Measurements from ENCODE around the gene DPM3. TPM values are rescaled to one million over a fixed set of nuclear protein-coding genes. Genes with fewer than 3 reads are reported as not detected.
A peak's percentile ranks its signal among the peaks of the same experiment; 100 is the strongest.
"Not testable (repeated sequence)": the region's sequence is repeated elsewhere in the genome, so short reads cannot be mapped to it uniquely, and the experiment has no call there.

Gene DPM3
- total RNA-seq, 1 experiment from 2014 or later, result 27.8 TPM

- Histone ChIP-seq H3K27me3 (replicated peaks; ENCODE audit: control insufficient read depth, insufficient read depth, low read length) (no peaks in the 10 kb centered on the region), H3K4me3 (ENCODE audit: low read depth, low read length) (no peak overlapping the region), H3K36me3 (ENCODE audit: control insufficient read depth, insufficient read depth, low read length) (no peaks in the 10 kb centered on the region), H3K4me1 (peaks cover 11% of the 10 kb centered on the region; the same call in 1 of the 2 replicates), H3K9me3 (no peaks in the 10 kb centered on the region)
- H3K36me3 Mint-ChIP-seq (ENCODE audit: insufficient read depth, unreplicated experiment), result peaks cover 26% of the 10 kb centered on the region
- no peaks in the 10 kb centered on the region for H3K9me3 Mint-ChIP-seq (ENCODE audit: unreplicated experiment)
- no peak for TF ChIP-seq CTCF (IDR thresholded peaks at IDR 0.05; ENCODE audit: insufficient read depth in 1 of 2, low read depth in 1 of 2, low read length in 1 of 2, severe bottlenecking in 1 of 2, unreplicated experiment in 1 of 2)
- H3K27me3 Mint-ChIP-seq (ENCODE audit: insufficient read depth, unreplicated experiment), result no peaks in the 10 kb centered on the region
- DNase-seq, result no peak
- no TSS peak for BruUV-seq (replicated peaks)
- ChIA-PET CTCF (interaction anchor here (0.6 to 1.4 kb wide), 3 partner anchors 22 to 119 kb away, joined by 4 to 6 read pairs (median 6); no protein-coding TSS in a partner anchor), POLR2A (no interaction called here)
- no peak overlapping the region for H3K27ac Mint-ChIP-seq (ENCODE audit: unreplicated experiment)
- peak overlapping the region; percentile 23 for H3K4me3 Mint-ChIP-seq (ENCODE audit: unreplicated experiment)
- H3K4me1 Mint-ChIP-seq (ENCODE audit: low read depth, unreplicated experiment), result peaks cover 11% of the 10 kb centered on the region
- intact Hi-C loops (cut with micrococcal nuclease; ENCODE audit: unreplicated experiment), result no loop called here
Observed at GRCh38 chr1:155170101-155170785, 29.9 kb upstream of the DPM3 start.

- Histone ChIP-seq H3K27me3 (replicated peaks; ENCODE audit: control insufficient read depth, insufficient read depth, low read length) (no peaks in the 10 kb centered on the region), H3K36me3 (ENCODE audit: control insufficient read depth, insufficient read depth, low read length) (no peaks in the 10 kb centered on the region), H3K4me3 (ENCODE audit: low read depth, low read length) (no peak overlapping the region), H3K4me1 (peaks cover 11% of the 10 kb centered on the region; the same call in 1 of the 2 replicates), H3K9me3 (no peaks in the 10 kb centered on the region)
- intact Hi-C loops (cut with micrococcal nuclease; ENCODE audit: unreplicated experiment), result no loop called here
- Mint-ChIP-seq H3K9me3 (ENCODE audit: unreplicated experiment) (no peaks in the 10 kb centered on the region), H3K27ac (ENCODE audit: unreplicated experiment) (no peak overlapping the region), H3K4me1 (ENCODE audit: low read depth, unreplicated experiment) (peaks cover 11% of the 10 kb centered on the region), H3K27me3 (ENCODE audit: insufficient read depth, unreplicated experiment) (no peaks in the 10 kb centered on the region), H3K4me3 (ENCODE audit: unreplicated experiment) (no peak overlapping the region), H3K36me3 (ENCODE audit: insufficient read depth, unreplicated experiment) (peaks cover 26% of the 10 kb centered on the region)
- ChIA-PET CTCF (interaction anchor here (0.7 to 1.4 kb wide), 2 partner anchors 78 to 110 kb away, joined by 3 to 6 read pairs; no protein-coding TSS in a partner anchor), POLR2A (interaction anchor here (0.6 kb wide), 1 partner anchor 78 kb away, joined by 3 read pairs; no protein-coding TSS in a partner anchor)
- TF ChIP-seq CTCF (IDR thresholded peaks at IDR 0.05; ENCODE audit: insufficient read depth in 1 of 2, low read depth in 1 of 2, low read length in 1 of 2, severe bottlenecking in 1 of 2, unreplicated experiment in 1 of 2), result no peak
- no peak for DNase-seq
- BruUV-seq (replicated peaks), result no TSS peak
Observed at GRCh38 chr1:155169541-155169940, 29.2 kb upstream of the DPM3 start.

GRCh38 chr1:155168456-155169210, 28.3 kb upstream of the DPM3 start:
- TF ChIP-seq CTCF (IDR thresholded peaks at IDR 0.05; ENCODE audit: insufficient read depth in 1 of 2, low read depth in 1 of 2, low read length in 1 of 2, severe bottlenecking in 1 of 2, unreplicated experiment in 1 of 2), result no peak
- ChIA-PET CTCF (interaction anchor here (0.5 to 3.2 kb wide), 18 partner anchors 9 to 357 kb away, joined by 3 to 147 read pairs (median 6); partner anchors contain the start of gene EFNA1), POLR2A (interaction anchor here (1.5 kb wide), 1 partner anchor 77 kb away, joined by 6 read pairs; no protein-coding TSS in a partner anchor)
- Mint-ChIP-seq H3K27ac (ENCODE audit: unreplicated experiment) (no peak overlapping the region), H3K9me3 (ENCODE audit: unreplicated experiment) (no peaks in the 10 kb centered on the region), H3K27me3 (ENCODE audit: insufficient read depth, unreplicated experiment) (no peaks in the 10 kb centered on the region), H3K36me3 (ENCODE audit: insufficient read depth, unreplicated experiment) (peaks cover 26% of the 10 kb centered on the region), H3K4me3 (ENCODE audit: unreplicated experiment) (no peak overlapping the region), H3K4me1 (ENCODE audit: low read depth, unreplicated experiment) (peaks cover 6% of the 10 kb centered on the region)
- Histone ChIP-seq H3K9me3 (no peaks in the 10 kb centered on the region), H3K4me1 (peaks cover 11% of the 10 kb centered on the region; the same call in 1 of the 2 replicates), H3K4me3 (ENCODE audit: low read depth, low read length) (no peak overlapping the region), H3K27me3 (replicated peaks; ENCODE audit: control insufficient read depth, insufficient read depth, low read length) (no peaks in the 10 kb centered on the region), H3K36me3 (ENCODE audit: control insufficient read depth, insufficient read depth, low read length) (no peaks in the 10 kb centered on the region)
- DNase-seq, result no peak
- no TSS peak for BruUV-seq (replicated peaks)
- intact Hi-C loops (cut with micrococcal nuclease; ENCODE audit: unreplicated experiment), result no loop called here

GRCh38 chr1:155168105-155168445, 27.7 kb upstream of the DPM3 start:
- H3K9me3 Mint-ChIP-seq (ENCODE audit: unreplicated experiment); intact Hi-C loops (cut with micrococcal nuclease; ENCODE audit: unreplicated experiment); H3K4me3 ChIP-seq (ENCODE audit: low read depth, low read length); H3K9me3 ChIP-seq; H3K36me3 ChIP-seq (ENCODE audit: control insufficient read depth, insufficient read depth, low read length); H3K27me3 ChIP-seq (replicated peaks; ENCODE audit: control insufficient read depth, insufficient read depth, low read length); DNase-seq; H3K4me1 Mint-ChIP-seq (ENCODE audit: low read depth, unreplicated experiment); H3K27me3 Mint-ChIP-seq (ENCODE audit: insufficient read depth, unreplicated experiment); BruUV-seq (replicated peaks): not testable (repeated sequence)
- CTCF ChIA-PET, result interaction anchor here (0.5 to 3.2 kb wide), 19 partner anchors 9 to 134 kb away, joined by 3 to 147 read pairs (median 6); partner anchors contain the start of gene EFNA1
- peaks cover 24% of the 10 kb centered on the region for H3K36me3 Mint-ChIP-seq (ENCODE audit: insufficient read depth, unreplicated experiment)
- H3K4me1 ChIP-seq, result peaks cover 11% of the 10 kb centered on the region; the same call in 1 of the 2 replicates
- POLR2A ChIA-PET, result interaction anchor here (1.2 to 1.5 kb wide), 2 partner anchors 43 to 77 kb away, joined by 3 to 6 read pairs; no protein-coding TSS in a partner anchor
- peak overlapping the region; percentile 24 for H3K27ac Mint-ChIP-seq (ENCODE audit: unreplicated experiment)
- peak overlapping the region; percentile 66 for H3K4me3 Mint-ChIP-seq (ENCODE audit: unreplicated experiment)

Measured in Caco-2 (cell line).